ENCODE measurements around the gene SLITRK4. TPM values are rescaled to one million over a fixed set of nuclear protein-coding genes. Genes with fewer than 3 reads are reported as not detected.

Gene SLITRK4
- total RNA-seq: 4.1 and 5.2 TPM in 2 replicates

GRCh38 chrX:143635915-143636314 is at the start of gene SLITRK4:
Gene SLITRK4 (minus strand): TSS chrX:143636101. CDS start chrX:143631108, 4,993 bp downstream.

Other genes with a start within 250 kb of the SLITRK4 start
- gene SPANXN3, start 118.6 kb downstream of the SLITRK4 start, total RNA-seq: not detected in 2 replicates
- gene SPANXN2, start 84.7 kb upstream of the SLITRK4 start, total RNA-seq: not detected in 2 replicates
- gene UBE2NL, start 248.0 kb upstream of the SLITRK4 start, total RNA-seq: not detected in 2 replicates

Data from cardiac atrium fibroblast (primary cell).